GM04504 (cell line): ENCODE data around the gene GPR21.

Experiments used
- DNase-seq: peaks from one replicate; pipeline ENCODE4 v3.0.0-alpha.2; 2012; ENCODE audit warnings: low read depth

Gene GPR21

GRCh38 chr9:123063896-123064295, 30.4 kb downstream of the GPR21 start:
- DNase-seq: no peak

GRCh38 chr9:123064716-123065115, 31.2 kb downstream of the GPR21 start:
- DNase-seq: no peak

- no peak for DNase-seq
These were observed 31.7 kb downstream of the GPR21 start for GRCh38 chr9:123065196-123065595.

- no peak for DNase-seq
These were observed 33.7 kb downstream of the GPR21 start for GRCh38 chr9:123067136-123067535.

- peak; percentile 94 for DNase-seq
These were observed 35.6 kb downstream of the GPR21 start for GRCh38 chr9:123069010-123069481.

GRCh38 chr9:123070198-123070597, 36.7 kb downstream of the GPR21 start:
- DNase-seq: no peak

- no peak for DNase-seq
These were observed 39.0 kb downstream of the GPR21 start for GRCh38 chr9:123072407-123072995.

GRCh38 chr9:123073441-123073840, 40.0 kb downstream of the GPR21 start:
- DNase-seq: no peak

GRCh38 chr9:123073991-123074422, 40.5 kb downstream of the GPR21 start:
- peak; percentile 83 for DNase-seq

- DNase-seq: no peak
These were observed 41.2 kb downstream of the GPR21 start for GRCh38 chr9:123074628-123075027.

- DNase-seq: no peak
These were observed 47.0 kb downstream of the GPR21 start for GRCh38 chr9:123080444-123080843.

GRCh38 chr9:123081824-123082223, 48.4 kb downstream of the GPR21 start:
- peak; percentile 16 for DNase-seq

- no peak for DNase-seq
These were observed 50.2 kb downstream of the GPR21 start for GRCh38 chr9:123083680-123084079.

GRCh38 chr9:123084256-123084655, 50.8 kb downstream of the GPR21 start:
- DNase-seq: no peak
